Uterus (tissue), 2 donors: Measurements from ENCODE around the gene SV2C.

Source experiments
- POLR2A ChIP-seq, 2 donors: fragments of 450-650 bp; IDR thresholded peaks; one replicate each; pipeline ENCODE4 v1.6.1; 2016; ENCODE audit warnings: antibody characterized with exemption in 2 of 2, mild to moderate bottlenecking in 1 of 2, moderate library complexity in 1 of 2
- TF ChIP-seq, protein P1 (sequence below), 4 experiments: fragments of 200-600 bp in 2 of 4; fragments of 450-650 bp in 2 of 4; sonication (generic) in 2 of 4; IDR thresholded peaks; one replicate each; pipeline ENCODE4 v1.5.1; 2016 to 2019; ENCODE audit warnings: antibody characterized with exemption in 4 of 4, mild to moderate bottlenecking in 2 of 4, moderate library complexity in 1 of 4

DNA sequence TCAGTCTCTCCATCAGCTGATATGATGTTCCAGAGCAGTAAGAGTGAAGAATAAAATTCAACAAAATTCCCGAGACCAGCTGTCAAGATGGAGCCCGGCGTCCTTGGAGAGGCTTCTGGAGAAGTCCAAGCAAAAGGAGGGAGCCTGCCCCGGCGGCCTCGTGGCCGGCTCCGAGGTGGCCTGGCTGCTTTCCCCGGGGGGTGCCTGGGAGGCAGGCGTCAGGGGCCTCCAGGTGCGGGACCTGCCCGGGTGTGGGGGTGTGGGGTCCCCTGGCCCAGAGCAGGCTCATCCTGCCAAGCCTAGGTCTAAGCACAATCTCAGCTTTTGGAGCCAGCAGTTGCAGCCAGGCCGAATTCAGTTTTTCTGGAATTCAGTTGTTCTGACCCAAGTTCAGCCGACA, 197.3 kb downstream of the SV2C start:
- TF ChIP-seq, protein P1, sequence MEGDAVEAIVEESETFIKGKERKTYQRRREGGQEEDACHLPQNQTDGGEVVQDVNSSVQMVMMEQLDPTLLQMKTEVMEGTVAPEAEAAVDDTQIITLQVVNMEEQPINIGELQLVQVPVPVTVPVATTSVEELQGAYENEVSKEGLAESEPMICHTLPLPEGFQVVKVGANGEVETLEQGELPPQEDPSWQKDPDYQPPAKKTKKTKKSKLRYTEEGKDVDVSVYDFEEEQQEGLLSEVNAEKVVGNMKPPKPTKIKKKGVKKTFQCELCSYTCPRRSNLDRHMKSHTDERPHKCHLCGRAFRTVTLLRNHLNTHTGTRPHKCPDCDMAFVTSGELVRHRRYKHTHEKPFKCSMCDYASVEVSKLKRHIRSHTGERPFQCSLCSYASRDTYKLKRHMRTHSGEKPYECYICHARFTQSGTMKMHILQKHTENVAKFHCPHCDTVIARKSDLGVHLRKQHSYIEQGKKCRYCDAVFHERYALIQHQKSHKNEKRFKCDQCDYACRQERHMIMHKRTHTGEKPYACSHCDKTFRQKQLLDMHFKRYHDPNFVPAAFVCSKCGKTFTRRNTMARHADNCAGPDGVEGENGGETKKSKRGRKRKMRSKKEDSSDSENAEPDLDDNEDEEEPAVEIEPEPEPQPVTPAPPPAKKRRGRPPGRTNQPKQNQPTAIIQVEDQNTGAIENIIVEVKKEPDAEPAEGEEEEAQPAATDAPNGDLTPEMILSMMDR (IDR thresholded peaks at IDR 0.05), result no peak
- no peak for TF ChIP-seq POLR2A (IDR thresholded peaks at IDR 0.05)
